Smooth muscle cell (in vitro differentiated cells): Measurements from ENCODE around the gene FAM163B. TPM values are rescaled to one million over a fixed set of nuclear protein-coding genes. Genes with fewer than 3 reads are reported as not detected.

Experiments used
- DNase-seq: peaks from one replicate; lab custom pipeline; 2025; ENCODE audit not compliant: unreplicated experiment; lab: John Stamatoyannopoulos, UW
- H2AFZ ChIP-seq: fragments of 200-600 bp; sonication (generic); 2 replicates; pipeline ENCODE4 v1.6.0; 2016; ENCODE audit warnings: antibody characterized with exemption, low read depth, mild to moderate bottlenecking
- H3F3A ChIP-seq: fragments of 200-600 bp; sonication (generic); 2 replicates; pipeline ENCODE4 v1.6.0; 2017; ENCODE audit warnings: antibody characterized with exemption, low read depth
- H3K27ac ChIP-seq: fragments of 200-600 bp; sonication (generic); 2 replicates; pipeline ENCODE4 v1.5.1; 2016; ENCODE audit warnings: low read depth, mild to moderate bottlenecking
- H3K27me3 ChIP-seq: fragments of 200-600 bp; sonication (generic); 2 replicates; pipeline ENCODE4 v1.6.1; 2016; ENCODE audit warnings: low read depth, mild to moderate bottlenecking
- H3K36me3 ChIP-seq: fragments of 200-600 bp; sonication (generic); 2 replicates; pipeline ENCODE4 v1.5.1; 2016; ENCODE audit warnings: low read depth
- H3K4me1 ChIP-seq: fragments of 200-600 bp; sonication (generic); 2 replicates; pipeline ENCODE4 v1.5.1; 2016; ENCODE audit warnings: low read depth
- H3K4me2 ChIP-seq: fragments of 200-600 bp; sonication (generic); 2 replicates; pipeline ENCODE4 v1.6.0; 2016; ENCODE audit warnings: mild to moderate bottlenecking
- H3K4me3 ChIP-seq: fragments of 200-600 bp; sonication (generic); 2 replicates; pipeline ENCODE4 v1.5.1; 2016; ENCODE audit warnings: mild to moderate bottlenecking
- H3K79me2 ChIP-seq: fragments of 200-600 bp; sonication (generic); 2 replicates; pipeline ENCODE4 v1.6.0; 2016; ENCODE audit warnings: low read depth, mild to moderate bottlenecking
- H3K9ac ChIP-seq: fragments of 200-600 bp; sonication (generic); 2 replicates; pipeline ENCODE4 v1.6.0; 2016; ENCODE audit warnings: low read depth
- H3K9me3 ChIP-seq: fragments of 200-600 bp; sonication (generic); replicated peaks from 2 replicates; pipeline ENCODE4 v1.5.1; 2016; ENCODE audit warnings: low read depth
- H4K20me1 ChIP-seq: fragments of 200-600 bp; sonication (generic); 2 replicates; pipeline ENCODE4 v1.6.0; 2016; ENCODE audit warnings: low read depth
- WGBS: methylation state at CpG from one replicate; pipeline ENCODE4 v1.1.7; 2016; ENCODE audit warnings: low lambda C conversion rate; 5-methylcytosine and 5-hydroxymethylcytosine counted together
- polyA plus RNA-seq: library from polyadenylated mRNA; unstranded; fragments of >200 nt; fragmentation: Nextera tagmentation; extraction: Ambion mirVana; gene quantifications from 2 replicates; pipeline ENCODE4 v1.2.1, GENCODE V29; 2016
- total RNA-seq: library from RNA; depleted of rRNA; stranded (reverse); fragments of >200 nt; gene quantifications from 2 replicates; pipeline ENCODE4 v1.2.3, GENCODE V29; 2014
- TF ChIP-seq, protein P1 (sequence below): fragments of 200-600 bp; sonication (generic); IDR thresholded peaks from 2 replicates; pipeline ENCODE4 v1.5.1; 2017; ENCODE audit warnings: borderline replicate concordance, mild to moderate bottlenecking, antibody characterized with exemption; ENCODE audit not compliant: insufficient read depth, poor library complexity, severe bottlenecking

The FAM163B gene
- total and polyA plus RNA-seq, 2 experiments from 2014 or later: 0.49 to 3.4 TPM

DNA sequence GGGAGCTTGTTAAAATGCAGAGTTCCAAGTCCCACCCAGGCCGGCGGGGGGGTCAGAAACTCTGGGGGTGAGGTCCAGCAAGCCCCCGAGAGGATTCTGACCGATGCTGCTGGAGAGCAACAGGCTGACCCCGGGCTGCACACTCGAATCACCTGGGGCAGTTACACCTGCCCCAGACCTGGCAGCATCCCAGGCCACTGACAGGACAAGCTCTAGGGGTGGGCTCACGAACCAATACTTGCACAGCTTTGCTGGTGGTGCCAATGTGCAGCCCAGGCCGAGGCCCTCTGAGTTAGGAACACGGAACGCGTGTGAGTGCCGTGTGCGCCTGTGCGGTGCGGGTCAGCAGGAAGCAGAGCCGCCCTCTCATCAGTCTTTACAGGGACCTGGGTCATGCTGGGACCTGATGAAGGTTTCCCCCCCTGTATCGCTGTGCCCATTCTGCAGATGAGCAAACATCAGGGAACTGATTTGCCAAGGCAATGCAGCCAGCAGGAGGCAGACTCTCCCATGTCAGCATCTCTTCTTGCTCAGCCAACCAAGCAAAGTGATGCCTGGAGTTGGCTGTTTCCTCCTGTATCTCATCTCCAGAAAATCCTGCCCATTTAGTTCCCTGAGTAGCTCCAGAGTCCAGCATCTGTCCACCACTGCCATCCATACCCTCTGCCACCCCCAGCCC lies 16.3 kb downstream of the FAM163B start:
- Histone ChIP-seq H3K4me2 (no peak overlapping the region), H2AFZ (no peak overlapping the region), H3K9ac (no peak overlapping the region), H4K20me1 (no peaks in the 10 kb centered on the region), H3K27me3 (no peaks in the 10 kb centered on the region), H3K9me3 (peaks cover 3% of the 10 kb centered on the region), H3K27ac (no peak overlapping the region), H3F3A (no peaks in the 10 kb centered on the region), H3K36me3 (no peaks in the 10 kb centered on the region), H3K4me3 (no peak overlapping the region), H3K4me1 (no peaks in the 10 kb centered on the region), H3K79me2 (no peaks in the 10 kb centered on the region)
- TF ChIP-seq, protein P1, sequence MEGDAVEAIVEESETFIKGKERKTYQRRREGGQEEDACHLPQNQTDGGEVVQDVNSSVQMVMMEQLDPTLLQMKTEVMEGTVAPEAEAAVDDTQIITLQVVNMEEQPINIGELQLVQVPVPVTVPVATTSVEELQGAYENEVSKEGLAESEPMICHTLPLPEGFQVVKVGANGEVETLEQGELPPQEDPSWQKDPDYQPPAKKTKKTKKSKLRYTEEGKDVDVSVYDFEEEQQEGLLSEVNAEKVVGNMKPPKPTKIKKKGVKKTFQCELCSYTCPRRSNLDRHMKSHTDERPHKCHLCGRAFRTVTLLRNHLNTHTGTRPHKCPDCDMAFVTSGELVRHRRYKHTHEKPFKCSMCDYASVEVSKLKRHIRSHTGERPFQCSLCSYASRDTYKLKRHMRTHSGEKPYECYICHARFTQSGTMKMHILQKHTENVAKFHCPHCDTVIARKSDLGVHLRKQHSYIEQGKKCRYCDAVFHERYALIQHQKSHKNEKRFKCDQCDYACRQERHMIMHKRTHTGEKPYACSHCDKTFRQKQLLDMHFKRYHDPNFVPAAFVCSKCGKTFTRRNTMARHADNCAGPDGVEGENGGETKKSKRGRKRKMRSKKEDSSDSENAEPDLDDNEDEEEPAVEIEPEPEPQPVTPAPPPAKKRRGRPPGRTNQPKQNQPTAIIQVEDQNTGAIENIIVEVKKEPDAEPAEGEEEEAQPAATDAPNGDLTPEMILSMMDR: no peak
- no peak for DNase-seq
- WGBS: 93% methylated on average over 17 of the region's 17 CpGs

DNA sequence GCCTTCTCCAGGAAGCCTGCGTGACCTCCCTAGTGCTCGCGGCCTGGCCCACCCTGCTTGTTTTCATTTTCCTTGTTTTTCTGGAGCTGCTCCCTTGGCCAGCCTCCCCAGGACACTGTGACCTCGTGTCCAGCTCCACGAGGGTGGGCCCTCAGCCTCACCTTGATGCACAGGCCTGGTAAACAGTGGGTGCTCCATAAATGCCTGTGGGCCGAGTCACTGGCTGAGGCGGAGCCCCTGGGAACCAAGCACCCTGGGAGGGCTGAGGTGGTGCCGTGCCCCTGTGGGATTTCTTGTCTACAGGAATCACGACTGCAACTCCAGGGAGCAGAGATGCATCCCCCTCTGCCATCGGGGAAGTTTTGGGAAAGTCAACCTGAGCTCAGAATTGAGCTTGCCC lies 17.2 kb downstream of the FAM163B start:
- H3K9me3 ChIP-seq: peaks cover 3% of the 10 kb centered on the region
- no peak for DNase-seq
- H3K4me1 ChIP-seq: no peaks in the 10 kb centered on the region
- no peaks in the 10 kb centered on the region for H3K27me3 ChIP-seq
- no peak overlapping the region for H3K27ac ChIP-seq
- no peak overlapping the region for H3K9ac ChIP-seq
- TF ChIP-seq, protein P1: no peak
- no peak overlapping the region for H3K4me3 ChIP-seq
- no peaks in the 10 kb centered on the region for H3K36me3 ChIP-seq
- no peak overlapping the region for H3K4me2 ChIP-seq
- H2AFZ ChIP-seq: no peak overlapping the region
- no peaks in the 10 kb centered on the region for H3F3A ChIP-seq
- H4K20me1 ChIP-seq: no peaks in the 10 kb centered on the region
- 79% methylated on average over 10 of the region's 10 CpGs for WGBS
- H3K79me2 ChIP-seq: no peaks in the 10 kb centered on the region

DNA sequence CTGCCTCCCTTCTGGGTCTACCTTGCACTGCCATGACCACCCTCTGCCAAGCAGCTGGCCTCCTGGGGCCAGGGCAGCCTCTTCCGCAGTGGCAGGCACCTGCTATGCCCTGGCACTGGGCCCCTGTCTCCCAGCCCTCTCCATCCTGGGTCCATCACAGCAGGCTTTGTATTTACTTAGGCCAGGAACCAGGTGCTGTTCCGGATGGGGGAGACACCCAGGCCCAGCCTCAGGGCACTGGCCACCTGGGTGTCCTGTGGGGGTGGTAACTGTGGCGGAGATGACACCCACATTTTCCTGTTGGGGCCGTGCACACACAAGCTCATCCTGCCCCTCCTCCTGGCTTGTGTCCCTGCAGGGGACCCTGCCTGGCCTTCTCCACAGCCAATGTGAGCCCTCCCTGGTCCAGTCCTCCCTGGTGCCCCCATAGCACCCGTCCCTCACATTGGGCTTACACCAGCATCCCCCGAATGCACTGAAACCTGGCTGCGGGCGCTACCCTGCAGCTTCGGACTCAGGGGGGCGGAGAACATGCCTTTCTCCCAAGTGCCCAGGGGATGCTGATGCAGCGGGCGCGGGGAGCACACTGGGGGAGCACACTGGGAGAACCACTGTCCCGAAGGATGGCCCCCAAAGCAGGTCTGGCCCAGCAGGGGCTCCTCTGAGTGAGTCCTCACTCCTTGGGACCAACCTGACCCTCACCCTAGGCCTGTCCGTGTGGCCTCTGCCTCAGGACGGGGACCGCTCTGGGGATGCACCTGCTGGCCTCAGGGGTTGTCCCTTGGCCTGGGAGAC lies 17.9 kb downstream of the FAM163B start:
- no peak overlapping the region for H3K4me3 ChIP-seq
- H2AFZ ChIP-seq: no peak overlapping the region
- DNase-seq: no peak
- no peaks in the 10 kb centered on the region for H4K20me1 ChIP-seq
- no peaks in the 10 kb centered on the region for H3K79me2 ChIP-seq
- 96% methylated on average over 17 of the region's 17 CpGs for WGBS
- H3K4me1 ChIP-seq: peaks cover under 1% of the 10 kb centered on the region
- TF ChIP-seq, protein P1: no peak
- H3K4me2 ChIP-seq: no peak overlapping the region
- no peaks in the 10 kb centered on the region for H3K27me3 ChIP-seq
- no peaks in the 10 kb centered on the region for H3K36me3 ChIP-seq
- H3K9me3 ChIP-seq: no peaks in the 10 kb centered on the region
- H3F3A ChIP-seq: no peaks in the 10 kb centered on the region
- no peak overlapping the region for H3K27ac ChIP-seq
- H3K9ac ChIP-seq: no peak overlapping the region
